Measurements from ENCODE around the gene MT1G.

- TF ChIP-seq POLR2A (IDR thresholded peaks at IDR 0.05; ENCODE audit: low read depth, low read length) (no peak), POLR2AphosphoS5 (IDR thresholded peaks at IDR 0.05; ENCODE audit: low read depth, low read length) (no peak), SPI1 (IDR thresholded peaks at IDR 0.05; ENCODE audit: low read depth, low read length) (no peak), TAF1 (IDR thresholded peaks at IDR 0.05; ENCODE audit: low read depth, low read length) (no peak)
Observed at GRCh38 chr16:56643080-56643778, 24.6 kb downstream of the MT1G start.
